H9 (cell line): Measurements from ENCODE around the gene MRM2. TPM values are rescaled to one million over a fixed set of nuclear protein-coding genes. Genes with fewer than 3 reads are reported as not detected.

Source experiments
- DNase-seq: peaks from one replicate; pipeline ENCODE4 v3.0.0-alpha.2; 2017
- H2AFZ ChIP-seq: one replicate; pipeline ENCODE4 v1.6.1; 2013; ENCODE audit warnings: mild to moderate bottlenecking, low read length, control low read depth, moderate library complexity
- H2AK5ac ChIP-seq: 2 replicates; pipeline ENCODE4 v1.6.1; 2013; ENCODE audit warnings: low read length, control low read depth, mixed read lengths; ENCODE audit not compliant: insufficient read length
- H2BK120ac ChIP-seq: one replicate; pipeline ENCODE4 v1.6.1; 2013; ENCODE audit warnings: low read depth, mild to moderate bottlenecking, low read length, control low read depth, inconsistent platforms; ENCODE audit not compliant: poor library complexity, severe bottlenecking
- H2BK12ac ChIP-seq: 2 replicates; pipeline ENCODE4 v1.6.1; 2013; ENCODE audit warnings: low read length, control low read depth, mixed read lengths, low read depth; ENCODE audit not compliant: insufficient read length
- H2BK15ac ChIP-seq: 2 replicates; pipeline ENCODE4 v1.6.1; 2013; ENCODE audit warnings: low read depth, low read length, control low read depth
- H2BK20ac ChIP-seq: one replicate; pipeline ENCODE4 v1.6.1; 2013; ENCODE audit warnings: low read depth, mild to moderate bottlenecking, low read length, control low read depth, inconsistent platforms; ENCODE audit not compliant: poor library complexity, severe bottlenecking
- H2BK5ac ChIP-seq: 2 replicates; pipeline ENCODE4 v1.6.1; 2013; ENCODE audit warnings: low read length, control low read depth, mixed read lengths; ENCODE audit not compliant: insufficient read length
- H3K14ac ChIP-seq: 2 replicates; pipeline ENCODE4 v1.6.1; 2013; ENCODE audit warnings: low read length, control low read depth; ENCODE audit not compliant: insufficient read depth
- H3K18ac ChIP-seq: 2 replicates; pipeline ENCODE4 v1.6.1; 2013; ENCODE audit warnings: low read depth, mild to moderate bottlenecking, mixed read lengths, low read length, control low read depth; ENCODE audit not compliant: insufficient read length
- H3K23ac ChIP-seq: 2 replicates; pipeline ENCODE4 v1.6.1; 2013; ENCODE audit warnings: low read length, control low read depth, mixed read lengths, low read depth; ENCODE audit not compliant: insufficient read length
- H3K23me2 ChIP-seq: 2 replicates; pipeline ENCODE4 v1.6.1; 2013; ENCODE audit warnings: low read depth, mild to moderate bottlenecking, mixed read lengths, low read length, control low read depth; ENCODE audit not compliant: insufficient read length, poor library complexity, severe bottlenecking
- H3K27ac ChIP-seq: 2 replicates; pipeline ENCODE4 v1.5.1; 2013; ENCODE audit warnings: low read length, control low read depth, mixed read lengths, low read depth; ENCODE audit not compliant: insufficient read length
- H3K27me3 ChIP-seq: 2 replicates; pipeline ENCODE4 v1.6.1; 2013; ENCODE audit warnings: low read length, control low read depth, inconsistent platforms; ENCODE audit not compliant: insufficient read depth
- H3K4ac ChIP-seq: 2 replicates; pipeline ENCODE4 v1.6.1; 2013; ENCODE audit warnings: low read depth, mild to moderate bottlenecking, control low read depth, inconsistent platforms, low read length, moderate library complexity
- H3K4me1 ChIP-seq: 2 replicates; pipeline ENCODE4 v1.6.1; 2013; ENCODE audit warnings: low read length, control low read depth, inconsistent platforms; ENCODE audit not compliant: insufficient read depth
- H3K4me2 ChIP-seq: 2 replicates; pipeline ENCODE4 v1.6.1; 2013; ENCODE audit warnings: low read length, control low read depth, mixed read lengths; ENCODE audit not compliant: insufficient read length, insufficient read depth
- H3K56ac ChIP-seq: 2 replicates; pipeline ENCODE4 v1.6.1; 2013; ENCODE audit warnings: low read depth, mild to moderate bottlenecking, mixed read lengths, low read length, control low read depth; ENCODE audit not compliant: insufficient read length
- H3K79me1 ChIP-seq: 2 replicates; pipeline ENCODE4 v1.6.1; 2013; ENCODE audit warnings: low read depth, mild to moderate bottlenecking, moderate library complexity, low read length, control low read depth, inconsistent platforms; ENCODE audit not compliant: insufficient read depth, poor library complexity, severe bottlenecking
- H3K79me2 ChIP-seq: 2 replicates; pipeline ENCODE4 v1.6.1; 2013; ENCODE audit warnings: low read length, control low read depth, inconsistent platforms; ENCODE audit not compliant: insufficient read depth
- H3K9ac ChIP-seq: 2 replicates; pipeline ENCODE4 v1.6.1; 2013; ENCODE audit warnings: low read length, control low read depth, mixed read lengths; ENCODE audit not compliant: insufficient read length; ENCODE audit errors: extremely low read depth
- H3K9me3 ChIP-seq: one replicate; pipeline ENCODE4 v1.6.1; 2013; ENCODE audit warnings: low read depth, low read length, inconsistent platforms; ENCODE audit not compliant: control insufficient read depth
- H3T11ph ChIP-seq: one replicate; pipeline ENCODE4 v1.6.1; 2013; ENCODE audit warnings: mild to moderate bottlenecking, low read length, control low read depth, inconsistent platforms
- H4K20me1 ChIP-seq: one replicate; pipeline ENCODE4 v1.6.1; 2013; ENCODE audit not compliant: control insufficient read depth, insufficient read length, insufficient read depth
- H4K5ac ChIP-seq: 2 replicates; pipeline ENCODE4 v1.6.1; 2013; ENCODE audit warnings: low read depth, mild to moderate bottlenecking, mixed read lengths, low read length, control low read depth; ENCODE audit not compliant: insufficient read length
- H4K8ac ChIP-seq: replicated peaks from 2 replicates; pipeline ENCODE4 v1.6.1; 2013; ENCODE audit warnings: low read length, control low read depth, mixed read lengths, low read depth; ENCODE audit not compliant: insufficient read length
- H4K91ac ChIP-seq: 2 replicates; pipeline ENCODE4 v1.6.1; 2013; ENCODE audit warnings: low read depth, mild to moderate bottlenecking, moderate library complexity, mixed read lengths, low read length, control low read depth; ENCODE audit not compliant: insufficient read length
- H3K27ac Mint-ChIP-seq, 3 experiments: 2 replicates in 2 of 3; 3 replicates in 1 of 3; pipeline ENCODE4 v1.8.0; 2020 to 2021; ENCODE audit warnings: mixed read lengths in 3 of 3, mild to moderate bottlenecking in 1 of 3, moderate library complexity in 1 of 3
- H3K27me3 Mint-ChIP-seq: 2 replicates; pipeline ENCODE4 v1.8.0; 2021; ENCODE audit warnings: low read depth, mild to moderate bottlenecking, moderate library complexity, mixed read lengths
- H3K36me3 Mint-ChIP-seq, 3 experiments: 2 replicates in 2 of 3; 3 replicates in 1 of 3; pipeline ENCODE4 v1.8.0; 2020 to 2021; ENCODE audit warnings: low read depth in 3 of 3, mixed read lengths in 3 of 3; ENCODE audit not compliant: insufficient read depth in 1 of 3
- H3K4me1 Mint-ChIP-seq, 2 experiments: 2 replicates each; pipeline ENCODE4 v1.8.0; 2020; ENCODE audit warnings: mixed read lengths in 2 of 2
- H3K4me3 Mint-ChIP-seq, 2 experiments: 2 replicates in 1 of 2; 3 replicates in 1 of 2; pipeline ENCODE4 v1.8.0; 2020 to 2021; ENCODE audit warnings: mild to moderate bottlenecking in 2 of 2, mixed read lengths in 2 of 2, moderate library complexity in 1 of 2
- H3K9me3 Mint-ChIP-seq, 2 experiments: 2 replicates in 1 of 2; 3 replicates in 1 of 2; pipeline ENCODE4 v1.8.0; 2020; ENCODE audit warnings: mild to moderate bottlenecking in 2 of 2, mixed read lengths in 2 of 2, moderate library complexity in 1 of 2
- WGBS: extraction: QIAGEN DNeasy Blood & Tissue Kit; methylation state at CpG from one replicate; pipeline ENCODE4 v1.1.7; 2013; ENCODE audit warnings: missing lambda C conversion rate, low lambda C conversion rate, mixed read lengths; ENCODE audit not compliant: insufficient read length; ENCODE audit errors: extremely low coverage; 5-methylcytosine and 5-hydroxymethylcytosine counted together
- total RNA-seq: library from RNA; stranded (reverse); gene quantifications from 2 replicates; pipeline ENCODE4 v1.2.1, GENCODE V29; 2021
- TF ChIP-seq, protein P1 (sequence below): fragments of 200-600 bp; sonication (generic); conservative IDR thresholded peaks from 3 replicates; pipeline ENCODE4 v1.8.0; 2021; ENCODE audit warnings: antibody characterized with exemption, mild to moderate bottlenecking

MRM2 gene
- total RNA-seq, 1 experiment from 2014 or later: 59.0 TPM

DNA sequence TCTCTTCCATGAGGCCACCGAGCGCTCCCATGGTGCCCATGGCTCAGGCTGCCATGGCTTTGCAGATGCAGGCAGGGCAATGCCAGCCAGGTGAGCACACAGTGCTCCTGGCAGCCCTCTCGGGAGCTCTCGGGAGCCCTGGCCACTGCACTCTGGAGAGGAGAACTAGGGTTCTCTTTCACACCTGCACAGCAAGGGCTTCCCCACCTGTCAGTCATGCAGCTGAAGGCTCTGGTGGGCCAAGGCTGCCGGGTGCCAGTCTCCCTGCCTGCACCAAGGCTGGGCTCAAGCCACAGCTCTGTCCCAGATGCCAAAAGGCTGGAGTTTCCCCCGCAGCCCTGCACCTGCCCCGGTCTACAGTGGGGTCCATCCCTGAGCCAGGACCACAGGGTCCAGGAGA lies 32.7 kb upstream of the MRM2 start:
- Histone ChIP-seq H3K4me2 (no peak overlapping the region), H3K14ac (no peak overlapping the region), H3K23me2 (no peaks in the 10 kb centered on the region), H2BK12ac (no peak overlapping the region), H3K79me2 (no peaks in the 10 kb centered on the region), H3K27ac (no peak overlapping the region), H3K79me1 (no peaks in the 10 kb centered on the region), H2BK120ac (no peak overlapping the region), H2AK5ac (no peak overlapping the region), H3K4ac (no peak overlapping the region), H3K18ac (no peak overlapping the region), H3K9me3 (no peaks in the 10 kb centered on the region), H4K20me1 (no peaks in the 10 kb centered on the region), H4K91ac (no peak overlapping the region), H2BK15ac (no peak overlapping the region), H3K56ac (no peak overlapping the region), H4K5ac (no peak overlapping the region), H3K23ac (no peak overlapping the region), H2BK5ac (no peak overlapping the region), H3K4me1 (peaks cover 2% of the 10 kb centered on the region; the same call in 1 of the 2 replicates), H2BK20ac (no peak overlapping the region), H4K8ac (no peak overlapping the region), H2AFZ (no peak overlapping the region), H3K9ac (no peak overlapping the region), H3K27me3 (no peaks in the 10 kb centered on the region), H3T11ph (no peak overlapping the region)
- H3K4me3 Mint-ChIP-seq: no peak overlapping the region
- TF ChIP-seq, protein P1, sequence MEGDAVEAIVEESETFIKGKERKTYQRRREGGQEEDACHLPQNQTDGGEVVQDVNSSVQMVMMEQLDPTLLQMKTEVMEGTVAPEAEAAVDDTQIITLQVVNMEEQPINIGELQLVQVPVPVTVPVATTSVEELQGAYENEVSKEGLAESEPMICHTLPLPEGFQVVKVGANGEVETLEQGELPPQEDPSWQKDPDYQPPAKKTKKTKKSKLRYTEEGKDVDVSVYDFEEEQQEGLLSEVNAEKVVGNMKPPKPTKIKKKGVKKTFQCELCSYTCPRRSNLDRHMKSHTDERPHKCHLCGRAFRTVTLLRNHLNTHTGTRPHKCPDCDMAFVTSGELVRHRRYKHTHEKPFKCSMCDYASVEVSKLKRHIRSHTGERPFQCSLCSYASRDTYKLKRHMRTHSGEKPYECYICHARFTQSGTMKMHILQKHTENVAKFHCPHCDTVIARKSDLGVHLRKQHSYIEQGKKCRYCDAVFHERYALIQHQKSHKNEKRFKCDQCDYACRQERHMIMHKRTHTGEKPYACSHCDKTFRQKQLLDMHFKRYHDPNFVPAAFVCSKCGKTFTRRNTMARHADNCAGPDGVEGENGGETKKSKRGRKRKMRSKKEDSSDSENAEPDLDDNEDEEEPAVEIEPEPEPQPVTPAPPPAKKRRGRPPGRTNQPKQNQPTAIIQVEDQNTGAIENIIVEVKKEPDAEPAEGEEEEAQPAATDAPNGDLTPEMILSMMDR: no peak
- H3K9me3 Mint-ChIP-seq: no peaks in the 10 kb centered on the region
- H3K36me3 Mint-ChIP-seq: peaks cover 7 to 38% (median 29%) of the 10 kb centered on the region in 3 experiments; a peak in 6 of 7 replicates
- no CpG with 5 or more reads among the region's 7 CpGs for WGBS
- H3K4me1 Mint-ChIP-seq: peaks cover 15% of the 10 kb centered on the region in 2 experiments
- H3K27me3 Mint-ChIP-seq: no peaks in the 10 kb centered on the region
- peak overlapping the region in 2 of 3 experiments; percentile 52 to 86; a peak in 3 of 7 replicates for H3K27ac Mint-ChIP-seq
- no peak for DNase-seq
